Common myeloid progenitor, CD34-positive (primary cell): ENCODE data around the gene UNC119.

Source experiments
- CTCF ChIA-PET: fragments of 350-600 bp; sonication (Branson Sonifier 250); formaldehyde crosslinking; loops from one replicate; lab custom pipeline; 2021; ENCODE audit warnings: antibody characterized with exemption; lab: Charles Lee
- POLR2A ChIA-PET: fragments of 350-600 bp; sonication (Branson Sonifier 250); formaldehyde crosslinking; loops from one replicate; lab custom pipeline; 2021; ENCODE audit warnings: antibody characterized with exemption; lab: Charles Lee
- DNase-seq, 3 donors: peaks; one replicate each; pipeline versions ENCODE4 v3.0.0 to v3.0.0-alpha.2; 2013
- H3K27ac ChIP-seq, 2 experiments: 1 replicate in 1 of 2; 2 replicates in 1 of 2; pipeline ENCODE4 v1.7.0; 2013; ENCODE audit warnings: inconsistent platforms in 2 of 2, low read length in 2 of 2, mild to moderate bottlenecking in 2 of 2, low read depth in 1 of 2, moderate library complexity in 1 of 2; ENCODE audit not compliant: severe bottlenecking in 2 of 2, insufficient read depth in 1 of 2, poor library complexity in 1 of 2
- H3K27me3 ChIP-seq, 5 experiments: replicated peaks in 2 of 5; 1 replicate in 3 of 5; 2 replicates in 2 of 5; pipeline versions ENCODE4 v1.6.1 to v1.7.0; 2013; ENCODE audit warnings: low read length in 4 of 5, mild to moderate bottlenecking in 2 of 5, moderate library complexity in 2 of 5, inconsistent platforms in 1 of 5; ENCODE audit not compliant: insufficient read depth in 5 of 5, control insufficient read depth in 4 of 5
- H3K36me3 ChIP-seq, 4 experiments: 1 replicate in 2 of 4; 2 replicates in 2 of 4; pipeline versions ENCODE4 v1.6.1 to v1.7.0; 2013; ENCODE audit warnings: low read length in 3 of 4, control low read depth in 1 of 4, mild to moderate bottlenecking in 1 of 4; ENCODE audit not compliant: control insufficient read depth in 4 of 4, insufficient read depth in 4 of 4
- H3K4me1 ChIP-seq, 4 experiments: 1 replicate in 3 of 4; 2 replicates in 1 of 4; pipeline versions ENCODE4 v1.6.1 to v1.7.1; 2013; ENCODE audit warnings: low read length in 3 of 4, mild to moderate bottlenecking in 3 of 4, control low read depth in 1 of 4, inconsistent platforms in 1 of 4, moderate library complexity in 1 of 4; ENCODE audit not compliant: control insufficient read depth in 4 of 4, insufficient read depth in 4 of 4; ENCODE audit errors: control extremely low read depth in 1 of 4
- H3K4me3 ChIP-seq, 7 experiments: 1 replicate in 4 of 7; 2 replicates in 3 of 7; pipeline versions ENCODE4 v1.5.1 to v1.7.0; 2013; ENCODE audit warnings: mild to moderate bottlenecking in 7 of 7, low read length in 6 of 7, moderate library complexity in 6 of 7, inconsistent platforms in 2 of 7, low read depth in 2 of 7, control low read depth in 1 of 7; ENCODE audit not compliant: insufficient read depth in 4 of 7, control insufficient read depth in 1 of 7; ENCODE audit errors: extremely low read depth in 1 of 7
- H3K9me3 ChIP-seq, 5 experiments: 1 replicate in 4 of 5; 2 replicates in 1 of 5; pipeline versions ENCODE4 v1.6.1 to v1.7.1; 2013; ENCODE audit warnings: low read length in 4 of 5, mild to moderate bottlenecking in 2 of 5, inconsistent platforms in 1 of 5, low read depth in 1 of 5, moderate library complexity in 1 of 5; ENCODE audit not compliant: control insufficient read depth in 4 of 5, insufficient read depth in 2 of 5; ENCODE audit errors: control extremely low read depth in 1 of 5
- WGBS: methylation state at CpG from one replicate; pipeline ENCODE4 v1.1.5; 2013; ENCODE audit not compliant: insufficient coverage; 5-methylcytosine and 5-hydroxymethylcytosine counted together

UNC119 gene

DNA sequence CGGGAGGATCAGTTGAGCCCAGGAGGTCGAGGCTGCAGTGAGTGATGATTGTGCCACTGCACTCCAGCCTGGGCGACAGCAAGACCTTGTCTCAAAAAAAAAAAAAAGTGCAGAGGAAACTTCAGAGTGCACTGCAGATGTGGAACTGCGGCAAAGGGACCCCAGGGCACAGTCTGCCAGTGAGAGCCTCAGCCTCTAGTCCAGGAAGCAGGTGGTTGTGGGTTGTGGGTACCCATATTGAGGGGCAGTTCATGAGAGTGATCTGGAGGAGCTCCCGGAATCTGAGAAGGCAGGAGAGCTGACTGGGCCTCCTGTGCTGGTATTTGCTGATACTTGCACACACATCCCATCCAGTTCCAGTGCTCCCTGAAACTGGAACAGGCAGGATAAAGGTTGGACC is 33.2 kb downstream of the UNC119 start:
- no peaks in the 10 kb centered on the region for H3K9me3 ChIP-seq
- no peak overlapping the region for H3K27ac ChIP-seq
- ChIA-PET POLR2A (interaction anchor here (0.6 to 1.6 kb wide), 2 partner anchors 16 to 266 kb away, joined by 4 to 7 read pairs; no protein-coding TSS in a partner anchor), CTCF (interaction anchor here (0.6 to 3.5 kb wide), 8 partner anchors 10 to 25 kb away, joined by 3 to 19 read pairs (median 4); no protein-coding TSS in a partner anchor)
- no peaks in the 10 kb centered on the region for H3K36me3 ChIP-seq
- H3K4me1 ChIP-seq = peaks cover 0 to 26% (median 22%) of the 10 kb centered on the region in 4 experiments
- 0% methylated on average over 4 of the region's 5 CpGs for WGBS
- no peaks in the 10 kb centered on the region for H3K27me3 ChIP-seq
- H3K4me3 ChIP-seq = no peak overlapping the region
- DNase-seq = peak; percentile 92 to 99 (median 99)

GRCh38 chr17:28518578-28518977 is 33.8 kb downstream of the UNC119 start:
- WGBS = 50% methylated on average over 4 of the region's 7 CpGs
- Histone ChIP-seq H3K4me3 (no peak overlapping the region), H3K27me3 (no peaks in the 10 kb centered on the region), H3K4me1 (peaks cover 0 to 26% (median 22%) of the 10 kb centered on the region in 4 experiments), H3K27ac (no peak overlapping the region), H3K9me3 (no peaks in the 10 kb centered on the region), H3K36me3 (no peaks in the 10 kb centered on the region)
- POLR2A ChIA-PET = interaction anchor here (1.6 kb wide), 1 partner anchor 17 kb away, joined by 7 read pairs; no protein-coding TSS in a partner anchor
- CTCF ChIA-PET = interaction anchor here (0.9 to 3.5 kb wide), 3 partner anchors 9 to 22 kb away, joined by 3 to 19 read pairs (median 10); no protein-coding TSS in a partner anchor
- DNase-seq = peak in 1 of 3 donors; percentile 9

GRCh38 chr17:28518132-28518531 is 34.3 kb downstream of the UNC119 start:
- Histone ChIP-seq H3K36me3 (no peaks in the 10 kb centered on the region), H3K27me3 (no peaks in the 10 kb centered on the region), H3K27ac (no peak overlapping the region), H3K4me1 (peaks cover 0 to 26% (median 22%) of the 10 kb centered on the region in 4 experiments), H3K9me3 (no peaks in the 10 kb centered on the region), H3K4me3 (no peak overlapping the region)
- 100% methylated on average over 1 of the region's 6 CpGs for WGBS
- ChIA-PET POLR2A (no interaction called here), CTCF (interaction anchor here (0.9 to 3.5 kb wide), 2 partner anchors 9 to 22 kb away, joined by 3 to 19 read pairs; no protein-coding TSS in a partner anchor)
- peak; percentile 29 to 88 (median 83) for DNase-seq

- H3K27ac ChIP-seq = no peak overlapping the region
- H3K4me3 ChIP-seq = no peak overlapping the region
- CTCF ChIA-PET = no interaction called here
- H3K36me3 ChIP-seq = no peaks in the 10 kb centered on the region
- no peak for DNase-seq
- 91% methylated on average over 1 of the region's 1 CpG for WGBS
- peaks cover 0 to 2% (median 0%) of the 10 kb centered on the region in 5 experiments for H3K27me3 ChIP-seq
- H3K9me3 ChIP-seq = no peaks in the 10 kb centered on the region
- POLR2A ChIA-PET = no interaction called here
- H3K4me1 ChIP-seq = peaks cover 0 to 24% (median 22%) of the 10 kb centered on the region in 4 experiments
Measured at GRCh38 chr17:28515518-28515917, 36.9 kb downstream of the UNC119 start.

DNA sequence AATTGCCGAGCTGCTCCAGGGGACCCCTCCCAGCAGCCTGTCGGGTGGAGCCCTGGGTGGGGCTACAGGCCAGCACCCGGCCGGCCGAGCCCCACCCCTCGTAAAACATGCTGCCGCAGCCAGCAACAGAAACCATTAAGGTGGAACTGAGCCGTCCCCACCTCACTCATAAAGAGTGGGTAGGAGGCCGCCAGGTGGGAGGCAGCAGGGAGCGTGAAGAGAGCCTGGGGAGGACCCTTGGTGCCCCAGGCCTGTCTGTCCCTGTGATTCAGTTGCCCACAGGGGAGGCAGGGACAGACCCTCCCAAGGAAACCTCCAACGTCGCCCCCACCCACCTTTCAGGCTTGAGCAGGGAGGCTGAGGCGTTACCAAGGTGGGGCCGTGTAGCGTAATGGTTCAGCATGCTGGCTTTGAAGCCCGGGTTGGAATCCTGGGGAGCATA is 37.8 kb downstream of the UNC119 start:
- Histone ChIP-seq H3K4me1 (peaks cover 0 to 25% (median 15%) of the 10 kb centered on the region in 4 experiments), H3K27ac (no peak overlapping the region), H3K27me3 (peaks cover 0 to 2% (median 0%) of the 10 kb centered on the region in 5 experiments), H3K4me3 (no peak overlapping the region), H3K9me3 (no peaks in the 10 kb centered on the region), H3K36me3 (no peaks in the 10 kb centered on the region)
- ChIA-PET POLR2A (no interaction called here), CTCF (interaction anchor here (0.8 kb wide), 1 partner anchor 19 kb away, joined by 4 read pairs; no protein-coding TSS in a partner anchor)
- DNase-seq = no peak
- WGBS = 97% methylated on average over 11 of the region's 16 CpGs

- H3K36me3 ChIP-seq = no peaks in the 10 kb centered on the region
- no peak overlapping the region for H3K4me3 ChIP-seq
- H3K4me1 ChIP-seq = peaks cover 0 to 15% (median 5%) of the 10 kb centered on the region in 4 experiments
- CTCF ChIA-PET = interaction anchor here (0.6 kb wide), 1 partner anchor 50 kb away, joined by 3 read pairs; no protein-coding TSS in a partner anchor
- H3K27ac ChIP-seq = no peak overlapping the region
- H3K27me3 ChIP-seq = peaks cover 0 to 2% (median 0%) of the 10 kb centered on the region in 5 experiments
- WGBS = 91% methylated on average over 7 of the region's 7 CpGs
- H3K9me3 ChIP-seq = no peaks in the 10 kb centered on the region
- POLR2A ChIA-PET = no interaction called here
- no peak for DNase-seq
Measured at GRCh38 chr17:28513476-28513875, 38.9 kb downstream of the UNC119 start.

- Histone ChIP-seq H3K27ac (no peak overlapping the region), H3K9me3 (no peaks in the 10 kb centered on the region), H3K27me3 (peaks cover 0 to 5% (median 0%) of the 10 kb centered on the region in 5 experiments), H3K4me3 (no peak overlapping the region), H3K36me3 (no peaks in the 10 kb centered on the region), H3K4me1 (peaks cover 0 to 12% (median 0%) of the 10 kb centered on the region in 4 experiments)
- no peak for DNase-seq
- ChIA-PET POLR2A (no interaction called here), CTCF (interaction anchor here (0.7 to 2.0 kb wide), 4 partner anchors 11 to 36 kb away, joined by 3 to 9 read pairs (median 4); no protein-coding TSS in a partner anchor)
- no CpG with 5 or more reads among the region's 3 CpGs for WGBS
Measured at GRCh38 chr17:28511858-28512461, 40.5 kb downstream of the UNC119 start.
